ENCODE data around the gene LIPA. TPM values are rescaled to one million over a fixed set of nuclear protein-coding genes. Genes with fewer than 3 reads are reported as not detected.

LIPA gene
- total and polyA plus RNA-seq, 9 of the 15 experiments (the other 6 are each of a cell fraction or from before 2014, with no cell fraction given), result 0.07 to 0.40 (median 0.15) TPM; not detected in 1

DNA sequence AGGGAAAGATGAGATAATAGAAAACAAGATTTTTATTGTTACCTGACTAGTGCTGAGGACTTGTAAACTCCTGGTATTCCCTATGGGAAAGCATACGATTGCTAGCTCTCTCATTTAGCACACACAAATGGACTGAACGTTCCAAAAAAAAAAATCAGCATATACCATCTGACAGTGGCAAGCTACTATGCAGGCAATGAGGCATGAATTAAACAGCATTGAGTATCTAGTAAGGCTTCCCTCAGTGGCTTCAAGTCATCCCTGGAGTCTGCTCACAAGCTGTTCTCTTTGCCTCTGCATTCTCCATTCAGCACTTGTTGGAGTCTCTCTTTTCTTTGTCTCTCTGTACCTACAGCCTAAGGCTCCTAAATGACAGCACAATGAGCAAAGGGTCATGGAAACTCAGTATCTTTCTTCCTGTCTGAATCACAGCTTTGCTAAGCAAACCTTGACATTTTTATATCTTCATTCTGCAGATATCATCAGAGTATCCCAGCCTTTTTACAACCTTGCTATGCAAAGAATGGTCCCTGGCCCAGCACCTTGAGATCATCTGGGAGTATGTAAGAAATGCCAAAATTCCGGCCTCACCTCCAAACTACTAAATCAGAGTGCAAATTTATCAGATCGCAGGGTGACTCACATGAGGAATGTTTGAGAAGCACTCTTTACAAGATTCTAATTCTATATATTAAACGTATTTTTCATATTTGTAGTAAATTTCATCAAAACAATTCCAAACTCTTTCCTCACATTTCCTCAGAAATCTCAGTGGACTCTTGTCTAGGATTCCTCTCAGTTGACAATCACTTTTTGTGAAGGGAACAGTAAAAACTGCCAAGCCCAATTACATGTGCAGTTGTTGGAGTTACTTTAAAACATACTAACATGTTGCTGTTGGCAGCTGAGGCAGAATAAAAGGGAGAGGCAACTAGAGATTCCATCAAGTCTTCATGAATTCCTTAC, 10.8 kb upstream of the LIPA start (continued):
- TF ChIP-seq, protein P1, sequence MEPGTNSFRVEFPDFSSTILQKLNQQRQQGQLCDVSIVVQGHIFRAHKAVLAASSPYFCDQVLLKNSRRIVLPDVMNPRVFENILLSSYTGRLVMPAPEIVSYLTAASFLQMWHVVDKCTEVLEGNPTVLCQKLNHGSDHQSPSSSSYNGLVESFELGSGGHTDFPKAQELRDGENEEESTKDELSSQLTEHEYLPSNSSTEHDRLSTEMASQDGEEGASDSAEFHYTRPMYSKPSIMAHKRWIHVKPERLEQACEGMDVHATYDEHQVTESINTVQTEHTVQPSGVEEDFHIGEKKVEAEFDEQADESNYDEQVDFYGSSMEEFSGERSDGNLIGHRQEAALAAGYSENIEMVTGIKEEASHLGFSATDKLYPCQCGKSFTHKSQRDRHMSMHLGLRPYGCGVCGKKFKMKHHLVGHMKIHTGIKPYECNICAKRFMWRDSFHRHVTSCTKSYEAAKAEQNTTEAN (CRISPR knock-in tag; IDR thresholded peaks at IDR 0.05), result no peak
- TF ChIP-seq CHD1 (IDR thresholded peaks at IDR 0.05; ENCODE audit: low read length) (no peak), E2F1 (CRISPR knock-in tag; IDR thresholded peaks at IDR 0.05) (no peak), CHD2 (IDR thresholded peaks at IDR 0.05; ENCODE audit: low read depth, low read length) (no peak)
- TF ChIP-seq, protein P2, sequence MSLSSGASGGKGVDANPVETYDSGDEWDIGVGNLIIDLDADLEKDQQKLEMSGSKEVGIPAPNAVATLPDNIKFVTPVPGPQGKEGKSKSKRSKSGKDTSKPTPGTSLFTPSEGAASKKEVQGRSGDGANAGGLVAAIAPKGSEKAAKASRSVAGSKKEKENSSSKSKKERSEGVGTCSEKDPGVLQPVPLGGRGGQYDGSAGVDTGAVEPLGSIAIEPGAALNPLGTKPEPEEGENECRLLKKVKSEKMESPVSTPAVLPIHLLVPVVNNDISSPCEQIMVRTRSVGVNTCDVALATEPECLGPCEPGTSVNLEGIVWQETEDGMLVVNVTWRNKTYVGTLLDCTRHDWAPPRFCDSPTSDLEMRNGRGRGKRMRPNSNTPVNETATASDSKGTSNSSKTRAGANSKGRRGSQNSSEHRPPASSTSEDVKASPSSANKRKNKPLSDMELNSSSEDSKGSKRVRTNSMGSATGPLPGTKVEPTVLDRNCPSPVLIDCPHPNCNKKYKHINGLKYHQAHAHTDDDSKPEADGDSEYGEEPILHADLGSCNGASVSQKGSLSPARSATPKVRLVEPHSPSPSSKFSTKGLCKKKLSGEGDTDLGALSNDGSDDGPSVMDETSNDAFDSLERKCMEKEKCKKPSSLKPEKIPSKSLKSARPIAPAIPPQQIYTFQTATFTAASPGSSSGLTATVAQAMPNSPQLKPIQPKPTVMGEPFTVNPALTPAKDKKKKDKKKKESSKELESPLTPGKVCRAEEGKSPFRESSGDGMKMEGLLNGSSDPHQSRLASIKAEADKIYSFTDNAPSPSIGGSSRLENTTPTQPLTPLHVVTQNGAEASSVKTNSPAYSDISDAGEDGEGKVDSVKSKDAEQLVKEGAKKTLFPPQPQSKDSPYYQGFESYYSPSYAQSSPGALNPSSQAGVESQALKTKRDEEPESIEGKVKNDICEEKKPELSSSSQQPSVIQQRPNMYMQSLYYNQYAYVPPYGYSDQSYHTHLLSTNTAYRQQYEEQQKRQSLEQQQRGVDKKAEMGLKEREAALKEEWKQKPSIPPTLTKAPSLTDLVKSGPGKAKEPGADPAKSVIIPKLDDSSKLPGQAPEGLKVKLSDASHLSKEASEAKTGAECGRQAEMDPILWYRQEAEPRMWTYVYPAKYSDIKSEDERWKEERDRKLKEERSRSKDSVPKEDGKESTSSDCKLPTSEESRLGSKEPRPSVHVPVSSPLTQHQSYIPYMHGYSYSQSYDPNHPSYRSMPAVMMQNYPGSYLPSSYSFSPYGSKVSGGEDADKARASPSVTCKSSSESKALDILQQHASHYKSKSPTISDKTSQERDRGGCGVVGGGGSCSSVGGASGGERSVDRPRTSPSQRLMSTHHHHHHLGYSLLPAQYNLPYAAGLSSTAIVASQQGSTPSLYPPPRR (CRISPR knock-in tag; IDR thresholded peaks at IDR 0.05; ENCODE audit: borderline replicate concordance), result no peak

All from K562 (cell line).